Activated CD4-positive, alpha-beta T cell treated with anti-CD3 and anti-CD28 coated beads, Interleukin-2, Interleukin-4, amounts not matched to agents 100 ng/mL and 50 ng/mL, durations not matched to agents 16 hours and 8 hours (primary cell): ENCODE data around the gene EGFR.

Source experiments
- DNase-seq: peaks from one replicate; pipeline ENCODE4 v3.0.0-alpha.2; 2020; ENCODE audit warnings: low spot score

EGFR gene

DNA sequence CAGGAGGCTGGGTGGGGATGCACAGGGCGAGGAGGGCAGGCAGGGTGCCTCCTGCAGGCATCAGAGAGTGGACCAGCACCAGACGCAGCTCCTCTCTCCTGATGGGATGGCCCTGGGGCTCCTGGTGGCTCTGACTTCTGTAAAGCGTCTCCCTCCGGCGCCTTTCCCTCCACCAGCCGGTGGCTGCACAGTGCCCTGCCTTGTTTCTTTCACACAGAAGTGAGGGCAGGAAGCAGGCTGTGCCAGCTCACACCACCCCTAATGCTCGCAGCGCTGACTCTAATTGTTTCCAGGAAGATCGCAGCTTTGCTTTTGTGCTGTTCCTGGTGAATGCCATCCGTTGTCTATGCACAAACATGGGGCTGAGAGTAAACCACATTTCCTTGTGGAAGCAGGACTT, 194.0 kb downstream of the EGFR start:
- no peak for DNase-seq

DNA sequence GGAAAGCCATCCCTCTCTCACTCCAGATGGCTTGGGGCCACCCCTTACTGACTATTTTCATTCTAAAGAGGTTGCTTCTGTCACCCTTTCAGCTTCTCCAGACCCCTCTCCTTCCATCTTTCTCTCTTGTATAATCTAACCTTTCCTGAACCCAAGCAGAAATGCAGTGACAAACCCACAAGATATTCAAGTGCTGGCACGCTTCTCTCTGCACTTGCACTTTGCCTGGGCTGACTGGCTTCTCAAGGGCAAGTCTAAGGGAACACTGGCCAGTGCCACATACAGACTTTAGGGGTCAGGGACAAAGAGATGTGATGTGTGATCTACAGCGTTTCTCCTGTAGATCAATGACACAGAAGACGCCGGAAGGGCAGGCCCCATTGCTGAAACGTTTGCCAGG, 195.9 kb downstream of the EGFR start:
- no peak for DNase-seq

GRCh38 chr7:55223023-55223422, 204.2 kb downstream of the EGFR start:
- no peak for DNase-seq

- DNase-seq = no peak
Observed at GRCh38 chr7:55224111-55224510, 205.3 kb downstream of the EGFR start.

DNA sequence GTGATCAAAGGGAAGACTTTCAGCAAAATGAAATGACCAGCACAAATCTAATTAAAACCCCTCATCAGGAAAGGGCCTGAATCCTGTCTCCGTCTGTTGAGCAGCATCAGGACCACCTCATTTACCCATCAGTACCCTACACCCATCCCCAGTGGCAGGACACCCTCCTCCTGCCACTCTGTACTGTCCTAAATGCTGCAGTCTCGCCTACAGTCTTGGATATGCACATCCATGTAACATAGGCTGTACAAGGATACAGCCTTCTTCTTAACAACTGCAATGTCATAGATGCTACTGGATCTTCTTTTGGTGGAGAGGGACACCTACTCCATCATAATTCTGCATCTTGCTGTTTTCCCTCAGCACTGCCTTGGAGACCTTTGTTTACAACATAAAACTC, 206.0 kb downstream of the EGFR start:
- DNase-seq = no peak

- DNase-seq = no peak
Observed at GRCh38 chr7:55230014-55230413, 211.2 kb downstream of the EGFR start.

DNA sequence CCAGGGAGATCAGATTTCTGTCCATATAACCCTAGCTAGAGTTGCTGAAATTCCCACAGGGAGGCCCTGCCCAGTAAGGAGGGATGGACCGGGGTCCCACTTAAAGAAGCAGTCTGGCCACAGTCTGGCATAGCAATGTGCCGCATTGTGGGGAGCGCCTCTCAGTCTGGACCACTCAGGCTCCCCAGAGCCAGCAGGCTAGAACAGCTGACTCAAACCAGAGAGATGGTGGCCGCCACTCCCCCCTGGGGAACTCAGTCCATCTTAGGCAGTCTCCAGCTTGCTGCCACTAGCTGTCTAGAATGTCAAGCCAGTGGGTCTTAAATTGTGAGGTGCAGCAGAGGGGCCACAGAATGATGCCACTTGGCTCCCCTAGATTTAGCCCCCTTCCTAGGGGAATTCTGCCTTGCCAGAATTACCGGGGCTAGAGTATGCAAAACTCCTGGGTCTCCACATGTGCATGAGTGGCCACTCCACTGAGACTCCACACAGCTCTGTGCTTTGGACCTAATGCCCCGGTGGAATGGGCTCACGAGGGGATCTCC, 213.0 kb downstream of the EGFR start:
- DNase-seq = no peak

DNA sequence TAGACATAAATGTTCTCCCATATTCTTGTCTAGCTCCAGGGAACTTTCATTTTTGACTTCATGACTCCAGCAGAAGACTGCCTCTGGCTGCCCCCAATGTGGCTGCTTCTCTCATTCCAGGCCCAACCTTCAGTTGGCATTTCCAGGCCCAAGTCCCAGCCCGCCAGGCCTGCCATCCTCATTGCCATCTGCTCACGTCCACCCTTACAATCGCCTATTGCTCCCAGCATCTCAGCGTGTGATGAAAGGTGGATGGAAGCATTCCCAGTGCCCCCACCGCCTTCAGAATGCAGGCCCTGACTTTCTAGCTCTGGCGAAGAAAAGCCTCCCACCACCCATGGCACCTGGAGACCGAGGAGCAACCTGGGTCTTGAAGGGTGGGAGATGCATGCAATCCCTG, 214.2 kb downstream of the EGFR start:
- no peak for DNase-seq

- DNase-seq = no peak
Observed at GRCh38 chr7:55234408-55234807, 215.6 kb downstream of the EGFR start.

- DNase-seq = no peak
Observed at GRCh38 chr7:55235115-55235514, 216.3 kb downstream of the EGFR start.

- DNase-seq = no peak
Observed at GRCh38 chr7:55235801-55236200, 217.0 kb downstream of the EGFR start.

GRCh38 chr7:55236476-55236875, 217.7 kb downstream of the EGFR start:
- DNase-seq = no peak

GRCh38 chr7:55237156-55237893, 218.5 kb downstream of the EGFR start:
- DNase-seq = no peak

- no peak for DNase-seq
Observed at GRCh38 chr7:55239406-55239805, 220.6 kb downstream of the EGFR start.

- DNase-seq = no peak
Observed at GRCh38 chr7:55240418-55241142, 221.8 kb downstream of the EGFR start.

DNA sequence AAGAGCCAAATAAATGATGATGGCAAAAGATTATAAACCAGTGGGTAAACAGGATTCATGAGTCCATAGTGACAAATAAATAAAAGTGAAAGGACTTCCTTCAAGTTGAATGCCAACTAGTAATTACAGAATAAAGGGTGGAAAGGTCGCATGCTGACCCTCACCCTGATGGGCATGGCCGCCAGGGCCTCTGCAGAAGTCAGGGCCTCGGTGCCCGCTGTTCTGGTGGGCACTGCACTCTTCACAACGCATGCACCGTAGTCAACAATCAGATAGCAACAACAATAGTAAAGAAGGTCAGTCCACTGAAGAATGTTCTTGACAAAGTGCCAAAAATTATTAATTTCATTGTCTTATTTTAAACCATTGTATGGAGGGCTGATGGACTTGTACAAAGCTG, 223.1 kb downstream of the EGFR start:
- DNase-seq = no peak

DNA sequence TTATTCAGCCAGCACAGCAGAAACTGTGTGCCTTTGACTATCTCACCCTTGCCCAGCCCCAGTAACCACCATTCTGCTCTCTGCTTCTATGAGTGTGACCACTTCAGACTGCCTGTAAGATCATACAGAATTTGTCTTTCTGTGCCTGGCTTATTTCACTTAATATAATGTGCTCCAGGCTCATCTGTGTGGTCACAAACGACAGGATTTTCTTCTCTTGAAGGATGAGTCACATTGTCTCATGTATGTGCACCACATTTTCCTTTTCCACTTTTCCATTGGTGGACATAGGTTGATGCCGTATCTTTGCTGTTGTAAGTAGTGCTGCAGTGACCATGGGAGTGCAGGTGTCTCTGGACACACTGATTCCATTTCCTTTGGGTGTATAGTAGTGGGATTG, 223.8 kb downstream of the EGFR start:
- DNase-seq = no peak

- DNase-seq = no peak
Observed at GRCh38 chr7:55244006-55244745, 225.4 kb downstream of the EGFR start.

- DNase-seq = no peak
Observed at GRCh38 chr7:55245271-55245723, 226.5 kb downstream of the EGFR start.

- no peak for DNase-seq
Observed at GRCh38 chr7:55246171-55246570, 227.4 kb downstream of the EGFR start.

- no peak for DNase-seq
Observed at GRCh38 chr7:55247428-55247827, 228.6 kb downstream of the EGFR start.

DNA sequence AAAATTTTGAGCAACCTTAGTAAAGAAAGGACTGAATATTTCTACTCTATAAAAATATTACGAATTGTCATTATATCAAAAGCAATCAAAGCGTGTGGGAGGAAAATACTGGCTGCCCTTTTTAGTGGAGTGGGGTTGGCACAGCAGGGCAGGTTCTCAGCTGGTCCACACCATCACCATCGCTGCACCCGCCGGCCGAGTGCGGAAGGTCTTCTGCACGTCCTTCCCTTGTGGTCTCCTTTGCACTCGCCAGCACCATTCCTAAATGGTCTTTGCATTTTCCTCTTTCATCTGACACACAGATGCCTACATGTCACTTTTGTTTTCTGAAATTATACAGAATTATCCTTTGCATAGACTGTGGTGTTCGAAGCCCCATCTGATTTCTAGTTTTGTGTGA, 229.7 kb downstream of the EGFR start:
- no peak for DNase-seq

GRCh38 chr7:55249332-55249731, 230.5 kb downstream of the EGFR start:
- no peak for DNase-seq
